PFSK-1 (cell line): ENCODE data around the gene ABCC4.

Source experiments
- FOXP2 ChIP-seq: optimal IDR thresholded peaks from 2 replicates; pipeline ENCODE3; 2011; ENCODE audit warnings: borderline replicate concordance, control low read depth, inconsistent platforms; ENCODE audit not compliant: insufficient read depth; ENCODE audit errors: extremely low read length, extremely low read depth
- POLR2AphosphoS5 ChIP-seq: IDR thresholded peaks from 2 replicates; pipeline ENCODE4 v1.6.1; 2012; ENCODE audit warnings: low read depth, mild to moderate bottlenecking, control low read depth, low read length, moderate library complexity
- SIN3A ChIP-seq: IDR thresholded peaks from 2 replicates; pipeline ENCODE4 v1.6.1; 2012; ENCODE audit warnings: mild to moderate bottlenecking, low read length, moderate library complexity, borderline replicate concordance; ENCODE audit not compliant: insufficient read depth
- TAF1 ChIP-seq: IDR thresholded peaks from 2 replicates; pipeline ENCODE4 v1.6.1; 2012; ENCODE audit warnings: low read length, control low read depth, borderline replicate concordance; ENCODE audit not compliant: insufficient read depth
- TF ChIP-seq, protein P1 (sequence below), 2 experiments: IDR thresholded peaks; 2 replicates each; pipeline versions ENCODE4 v1.6.1 to v1.8.0; 2011 to 2012; ENCODE audit warnings: low read depth in 2 of 2, low read length in 2 of 2, control low read depth in 1 of 2, inconsistent platforms in 1 of 2, mild to moderate bottlenecking in 1 of 2, moderate library complexity in 1 of 2; ENCODE audit not compliant: insufficient read depth in 1 of 2

Gene ABCC4

GRCh38 chr13:94988654-94989053 is 312.6 kb downstream of the ABCC4 start:
- no peak for TF ChIP-seq FOXP2
- no peak for TF ChIP-seq SIN3A

GRCh38 chr13:94987869-94988268 is 313.4 kb downstream of the ABCC4 start:
- TF ChIP-seq, protein P1, sequence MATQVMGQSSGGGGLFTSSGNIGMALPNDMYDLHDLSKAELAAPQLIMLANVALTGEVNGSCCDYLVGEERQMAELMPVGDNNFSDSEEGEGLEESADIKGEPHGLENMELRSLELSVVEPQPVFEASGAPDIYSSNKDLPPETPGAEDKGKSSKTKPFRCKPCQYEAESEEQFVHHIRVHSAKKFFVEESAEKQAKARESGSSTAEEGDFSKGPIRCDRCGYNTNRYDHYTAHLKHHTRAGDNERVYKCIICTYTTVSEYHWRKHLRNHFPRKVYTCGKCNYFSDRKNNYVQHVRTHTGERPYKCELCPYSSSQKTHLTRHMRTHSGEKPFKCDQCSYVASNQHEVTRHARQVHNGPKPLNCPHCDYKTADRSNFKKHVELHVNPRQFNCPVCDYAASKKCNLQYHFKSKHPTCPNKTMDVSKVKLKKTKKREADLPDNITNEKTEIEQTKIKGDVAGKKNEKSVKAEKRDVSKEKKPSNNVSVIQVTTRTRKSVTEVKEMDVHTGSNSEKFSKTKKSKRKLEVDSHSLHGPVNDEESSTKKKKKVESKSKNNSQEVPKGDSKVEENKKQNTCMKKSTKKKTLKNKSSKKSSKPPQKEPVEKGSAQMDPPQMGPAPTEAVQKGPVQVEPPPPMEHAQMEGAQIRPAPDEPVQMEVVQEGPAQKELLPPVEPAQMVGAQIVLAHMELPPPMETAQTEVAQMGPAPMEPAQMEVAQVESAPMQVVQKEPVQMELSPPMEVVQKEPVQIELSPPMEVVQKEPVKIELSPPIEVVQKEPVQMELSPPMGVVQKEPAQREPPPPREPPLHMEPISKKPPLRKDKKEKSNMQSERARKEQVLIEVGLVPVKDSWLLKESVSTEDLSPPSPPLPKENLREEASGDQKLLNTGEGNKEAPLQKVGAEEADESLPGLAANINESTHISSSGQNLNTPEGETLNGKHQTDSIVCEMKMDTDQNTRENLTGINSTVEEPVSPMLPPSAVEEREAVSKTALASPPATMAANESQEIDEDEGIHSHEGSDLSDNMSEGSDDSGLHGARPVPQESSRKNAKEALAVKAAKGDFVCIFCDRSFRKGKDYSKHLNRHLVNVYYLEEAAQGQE (IDR thresholded peaks at IDR 0.05; ENCODE audit: insufficient read depth in 1 of 2, low read depth in 2 of 2, low read length in 2 of 2), result no peak
- TF ChIP-seq POLR2AphosphoS5, result no peak
- TF ChIP-seq TAF1, result no peak
- TF ChIP-seq FOXP2, result no peak
- no peak for TF ChIP-seq SIN3A

- TF ChIP-seq POLR2AphosphoS5 (no peak), SIN3A (no peak), FOXP2 (no peak), TAF1 (no peak)
- TF ChIP-seq, protein P1 (IDR thresholded peaks at IDR 0.05; ENCODE audit: insufficient read depth in 1 of 2, low read depth in 2 of 2, low read length in 2 of 2), result no peak
Measured at GRCh38 chr13:94987081-94987480, 314.2 kb downstream of the ABCC4 start.

- TF ChIP-seq FOXP2, result no peak
- no peak for TF ChIP-seq POLR2AphosphoS5
- TF ChIP-seq, protein P1 (IDR thresholded peaks at IDR 0.05; ENCODE audit: insufficient read depth in 1 of 2, low read depth in 2 of 2, low read length in 2 of 2), result no peak
- no peak for TF ChIP-seq SIN3A
Measured at GRCh38 chr13:94984958-94985357, 316.3 kb downstream of the ABCC4 start.

GRCh38 chr13:94978516-94978915 is 322.7 kb downstream of the ABCC4 start:
- TF ChIP-seq POLR2AphosphoS5, result no peak
- TF ChIP-seq SIN3A, result no peak

GRCh38 chr13:94974015-94974951 is 327.0 kb downstream of the ABCC4 start:
- TF ChIP-seq FOXP2, result no peak
- TF ChIP-seq SIN3A, result no peak
- TF ChIP-seq TAF1, result no peak
- TF ChIP-seq, protein P1 (IDR thresholded peaks at IDR 0.05; ENCODE audit: insufficient read depth in 1 of 2, low read depth in 2 of 2, low read length in 2 of 2), result no peak
